GM19193 (cell line): ENCODE results near the gene SDE2.

Experiments used
- POLR2A ChIP-seq: IDR thresholded peaks from 4 replicates; pipeline ENCODE4 v1.6.1; 2011; ENCODE audit not compliant: insufficient read depth, insufficient read length; ENCODE audit errors: extremely low read depth

The SDE2 gene

GRCh38 chr1:226021801-226022200 is 22.7 kb upstream of the SDE2 start:
- no peak for TF ChIP-seq POLR2A

- TF ChIP-seq POLR2A = no peak
These were observed 22.3 kb upstream of the SDE2 start for GRCh38 chr1:226021401-226021800.

GRCh38 chr1:226019572-226019971 is 20.4 kb upstream of the SDE2 start:
- TF ChIP-seq POLR2A = no peak

DNA sequence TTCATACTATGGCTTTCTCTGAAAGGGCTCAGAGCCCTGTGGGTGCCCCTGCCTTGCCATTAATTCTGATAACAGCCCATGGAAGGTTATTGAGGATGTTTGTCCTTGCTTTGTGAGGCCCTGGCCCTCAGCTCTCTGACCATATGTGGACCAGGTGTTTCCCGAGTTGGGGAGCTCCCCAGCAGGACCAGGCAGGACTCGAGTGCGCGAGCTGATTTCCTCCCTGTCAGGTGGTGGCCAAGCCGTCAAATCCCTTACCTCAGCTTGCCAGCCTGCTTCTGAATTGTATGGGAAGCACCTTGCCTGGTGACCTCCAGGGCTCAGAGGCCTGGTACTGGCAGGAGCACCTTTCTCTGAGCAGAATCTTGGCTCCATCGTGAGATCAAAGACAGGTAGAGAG is 17.9 kb upstream of the SDE2 start:
- TF ChIP-seq POLR2A = no peak

GRCh38 chr1:226009650-226010044 is 10.5 kb upstream of the SDE2 start:
- no peak for TF ChIP-seq POLR2A

DNA sequence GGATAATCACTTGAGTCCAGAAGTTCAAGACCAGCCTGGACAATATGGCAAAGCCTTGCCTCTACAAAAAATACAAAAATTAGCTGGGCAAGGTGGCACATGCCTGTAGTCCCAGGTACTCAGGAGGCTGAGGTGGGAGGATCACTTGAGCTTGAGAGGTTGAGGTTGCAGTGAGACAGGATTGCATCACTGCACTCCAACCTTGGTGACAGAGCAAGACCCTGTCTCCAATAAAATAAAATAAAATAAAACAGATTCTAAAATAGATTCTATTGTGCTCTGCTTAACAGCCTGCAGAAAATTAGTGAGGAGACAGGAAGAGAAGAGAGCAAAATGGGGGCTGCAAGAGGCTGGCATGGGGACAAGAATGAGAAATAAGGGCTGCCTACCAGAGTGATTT is 7.5 kb upstream of the SDE2 start:
- no peak for TF ChIP-seq POLR2A

DNA sequence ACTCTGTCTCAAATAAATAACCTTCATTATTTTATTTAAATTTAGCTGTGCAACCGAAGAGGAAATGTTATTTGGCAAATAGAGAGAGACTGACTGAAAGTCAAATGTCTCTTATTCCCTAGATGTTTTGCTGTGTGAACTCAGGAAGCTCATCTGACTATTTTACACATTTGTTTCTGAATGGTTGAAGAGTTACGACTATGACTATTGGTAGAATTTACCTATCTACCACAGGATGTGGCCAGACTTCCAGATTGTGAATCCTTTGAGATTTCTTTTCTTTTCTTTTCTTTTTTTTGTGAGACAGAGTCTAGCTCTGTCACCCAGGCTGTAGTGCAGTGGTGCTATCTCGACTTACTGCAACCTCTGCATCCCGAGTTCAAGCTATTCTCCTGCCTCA is 5.3 kb upstream of the SDE2 start:
- no peak for TF ChIP-seq POLR2A

DNA sequence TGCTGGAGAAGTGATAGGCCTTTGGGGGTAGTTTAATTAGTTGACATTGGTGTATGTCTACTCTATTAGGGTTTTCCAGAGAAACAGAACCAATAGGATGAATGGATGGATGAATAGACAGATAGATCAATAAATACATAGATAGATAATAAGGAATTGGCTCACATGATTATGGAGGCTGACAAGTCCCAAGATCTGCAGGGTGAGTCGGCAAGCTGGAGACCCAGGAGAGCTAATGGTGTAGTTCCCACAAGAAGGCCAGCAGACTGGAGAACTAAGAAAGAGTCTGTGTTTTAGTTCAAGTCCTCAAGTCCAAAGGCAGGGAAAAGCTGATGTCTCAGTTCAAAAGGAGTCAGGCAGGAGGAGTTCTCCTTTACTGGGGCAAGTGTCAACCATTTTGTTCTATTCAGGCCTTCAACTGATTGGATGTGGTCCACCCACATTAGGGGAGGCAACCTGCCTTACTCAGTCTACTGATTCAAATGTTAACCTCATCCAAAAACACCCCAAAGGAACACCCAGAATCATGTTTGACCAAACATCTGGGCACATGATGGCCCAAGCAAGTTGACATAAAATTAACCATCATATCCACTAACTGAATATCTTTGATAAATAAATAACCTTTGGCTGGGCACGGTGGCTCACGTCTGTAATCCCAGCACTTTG is 4.5 kb upstream of the SDE2 start:
- TF ChIP-seq POLR2A = no peak

DNA sequence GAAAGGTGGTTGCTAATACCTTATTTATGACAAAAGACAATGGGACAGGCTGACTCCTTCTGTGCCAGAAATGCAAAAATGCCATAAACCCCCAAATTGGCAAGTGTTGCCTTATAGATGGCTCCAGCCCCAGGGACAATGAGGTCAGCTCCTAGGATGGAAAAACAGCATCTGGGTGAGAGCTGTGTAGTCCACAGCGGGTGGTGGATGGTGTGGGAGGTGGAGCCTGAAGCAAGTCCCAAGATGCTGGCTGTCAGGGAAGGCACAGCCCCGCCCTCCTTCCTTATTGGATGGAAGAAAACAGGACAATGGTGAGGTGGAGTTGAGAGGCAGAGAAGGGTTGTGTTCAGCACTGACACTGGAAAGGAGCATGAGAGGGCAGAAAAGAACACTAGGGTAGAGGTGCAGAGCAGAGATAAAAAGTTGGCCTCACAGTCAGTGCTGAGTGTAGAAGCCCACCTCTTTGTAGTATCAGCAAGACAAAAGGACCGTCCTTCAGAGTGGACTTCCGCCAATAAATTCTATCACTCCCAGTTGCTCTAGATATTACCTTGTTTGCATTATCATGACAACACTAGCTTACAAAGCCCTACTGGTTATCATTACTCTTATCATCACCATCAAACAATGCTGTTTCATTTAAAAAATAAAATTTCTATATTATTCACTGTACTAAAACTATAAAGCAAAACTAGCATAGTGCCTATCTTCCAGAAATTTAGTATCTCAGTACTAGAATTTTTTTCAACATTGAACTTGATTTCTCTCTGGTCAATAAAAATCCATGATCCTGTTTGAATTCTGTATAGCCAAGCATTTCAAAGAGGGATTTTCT is 3.7 kb upstream of the SDE2 start:
- no peak for TF ChIP-seq POLR2A

DNA sequence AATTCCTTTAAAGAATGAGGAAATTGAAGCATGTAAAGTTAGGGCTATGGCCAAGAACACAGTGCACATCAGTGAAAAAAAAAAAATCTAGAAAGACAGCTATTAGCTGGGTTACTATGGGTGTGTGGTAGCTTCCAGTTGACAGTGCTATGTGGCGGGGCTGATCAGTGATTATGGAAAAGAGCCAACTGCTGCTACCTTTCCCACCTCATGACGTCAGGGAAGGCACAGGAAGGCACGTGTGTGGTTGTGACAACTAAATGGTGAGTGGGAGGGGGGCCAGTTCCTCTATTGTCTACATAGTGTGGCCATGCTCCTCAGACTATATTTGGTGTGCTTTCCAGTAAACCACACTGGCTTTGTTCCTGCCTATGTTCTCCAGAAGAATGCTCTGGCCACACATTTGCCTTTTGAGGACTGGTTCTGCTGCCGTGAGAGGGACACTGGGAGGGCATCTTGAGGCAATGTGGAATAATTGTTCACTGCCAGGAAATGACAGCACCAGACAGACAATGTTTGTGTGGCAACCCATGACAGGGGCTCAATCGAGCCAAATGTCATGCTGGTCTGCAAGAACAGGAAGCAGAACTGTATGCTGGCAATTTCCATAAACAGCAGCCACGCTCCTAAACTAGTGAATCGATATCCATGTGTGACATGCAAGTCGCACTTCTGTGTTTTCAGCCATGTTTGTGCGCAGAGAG is 3.0 kb upstream of the SDE2 start:
- no peak for TF ChIP-seq POLR2A

DNA sequence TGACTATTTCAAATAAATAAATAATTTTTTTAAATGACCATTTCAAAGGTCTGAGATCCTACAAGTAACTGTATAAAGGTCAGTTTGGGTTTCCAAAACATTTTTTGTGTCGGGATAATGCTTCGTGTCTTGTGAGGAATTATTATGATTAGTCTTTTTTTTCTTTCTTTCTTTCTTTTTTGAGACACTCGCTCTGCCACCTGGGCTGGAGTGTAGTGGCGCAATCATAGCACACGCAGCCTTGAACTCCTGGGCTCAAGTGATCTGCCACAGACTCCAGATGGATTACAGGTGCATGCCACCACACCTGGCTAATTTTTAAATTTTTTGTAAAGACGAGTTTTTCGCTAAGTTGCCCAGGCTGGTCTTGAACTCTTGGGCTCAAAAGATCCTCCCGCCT is 1.9 kb upstream of the SDE2 start:
- no peak for TF ChIP-seq POLR2A

DNA sequence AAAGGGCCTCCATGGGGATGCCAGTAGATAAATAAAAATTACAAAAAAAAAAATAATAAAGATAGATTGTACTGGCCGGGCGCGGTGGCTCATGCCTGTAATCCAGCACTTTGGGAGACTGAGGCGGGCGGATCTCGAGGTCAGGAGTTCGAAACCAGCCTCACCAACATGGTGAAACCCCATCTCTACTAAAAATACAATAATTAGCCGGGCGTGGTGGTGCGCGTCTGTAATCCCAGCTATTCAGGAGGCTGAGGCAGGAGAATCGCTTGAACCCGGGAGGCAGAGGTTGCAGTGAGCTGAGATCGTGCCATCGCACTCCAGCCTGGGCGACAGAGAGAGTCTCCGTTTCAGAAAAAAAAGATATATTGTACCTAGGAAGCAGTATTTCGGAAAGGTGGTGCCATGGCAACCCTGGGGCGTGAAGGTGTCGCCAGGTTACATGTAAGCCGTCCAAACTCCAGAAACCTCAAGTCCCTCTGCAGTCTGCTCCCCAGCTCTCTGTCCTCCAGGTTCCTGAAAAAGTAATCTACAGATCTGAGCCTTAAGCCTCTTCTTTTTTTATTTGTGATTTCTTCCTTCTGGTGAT is 1.4 kb upstream of the SDE2 start:
- TF ChIP-seq POLR2A = peak; percentile 27

DNA sequence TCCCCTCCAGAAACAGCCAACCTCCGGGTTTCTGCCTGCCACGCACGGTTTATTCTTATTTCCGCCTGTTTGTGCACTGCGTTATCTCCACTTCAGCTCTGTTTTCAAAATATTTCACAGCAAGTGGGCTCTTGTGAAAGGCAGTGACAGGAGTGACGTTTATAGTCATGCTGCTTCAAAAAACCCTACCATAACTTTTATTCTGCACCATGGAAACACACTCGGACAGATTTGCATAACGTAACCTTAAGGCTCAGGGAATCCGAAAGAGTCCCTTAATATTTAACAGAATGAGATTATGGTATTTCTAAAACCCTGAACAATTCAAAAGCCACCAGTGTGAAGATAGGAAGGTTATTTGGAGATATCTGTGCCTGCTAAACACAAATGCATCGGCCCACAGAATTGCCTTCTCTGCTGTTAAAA is 782 bp upstream of the SDE2 start:
- TF ChIP-seq POLR2A = no peak

DNA sequence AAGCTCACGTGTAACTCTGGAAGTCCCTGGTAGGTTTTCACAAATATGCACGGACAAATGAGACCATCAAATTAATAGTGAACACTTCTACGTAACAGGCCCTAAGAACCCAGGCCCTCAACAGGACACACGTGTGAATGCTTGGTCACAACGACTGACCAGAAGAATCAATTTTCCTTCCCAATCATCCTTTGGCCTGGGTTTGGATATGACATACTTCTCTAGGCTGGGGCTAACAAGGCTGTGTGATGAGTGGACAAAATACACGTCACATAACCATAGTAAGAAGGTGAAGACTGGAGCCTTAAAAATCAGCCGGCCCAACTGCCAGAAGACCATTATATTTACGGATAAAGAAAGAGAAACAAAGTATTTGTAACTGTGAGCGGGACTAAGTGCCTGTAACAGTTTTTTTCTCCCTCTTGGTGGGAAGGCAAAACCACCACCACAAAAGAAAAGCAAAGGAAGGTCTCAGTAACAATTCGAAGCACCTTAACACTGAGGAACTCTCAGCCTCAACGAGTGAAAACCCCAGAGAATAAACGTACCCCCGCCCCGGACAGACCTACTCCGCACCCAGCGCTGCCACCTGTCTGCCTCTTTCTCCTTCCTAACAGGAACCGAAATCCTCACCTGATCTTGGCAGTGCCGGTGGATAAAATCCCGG is 450 bp downstream of the SDE2 start:
- TF ChIP-seq POLR2A = no peak
